Stimulated activated CD4-positive, alpha-beta T cell treated with anti-CD3 and anti-CD28 coated beads, Interleukin-1b, Interleukin-23, amount 100 ng/mL, for 24 hours (primary cell): ENCODE results near the gene HOXB6.

ENCODE experiments used
- DNase-seq, 4 experiments: peaks; one replicate each; pipeline ENCODE4 v3.0.0-alpha.2; 2020; ENCODE audit warnings: low read depth in 4 of 4, low spot score in 1 of 4

The HOXB6 gene

GRCh38 chr17:48610282-48611211 is 5.8 kb upstream of the HOXB6 start, which contains the start of gene HOXB7:
Gene HOXB7 (minus strand): TSS chr17:48611017. CDS start chr17:48610918, 99 bp downstream.
- DNase-seq: peak in 1 of 4 experiments; percentile 54

- DNase-seq: no peak
Measured at GRCh38 chr17:48609759-48610281, 5.0 kb upstream of the HOXB6 start.

DNA sequence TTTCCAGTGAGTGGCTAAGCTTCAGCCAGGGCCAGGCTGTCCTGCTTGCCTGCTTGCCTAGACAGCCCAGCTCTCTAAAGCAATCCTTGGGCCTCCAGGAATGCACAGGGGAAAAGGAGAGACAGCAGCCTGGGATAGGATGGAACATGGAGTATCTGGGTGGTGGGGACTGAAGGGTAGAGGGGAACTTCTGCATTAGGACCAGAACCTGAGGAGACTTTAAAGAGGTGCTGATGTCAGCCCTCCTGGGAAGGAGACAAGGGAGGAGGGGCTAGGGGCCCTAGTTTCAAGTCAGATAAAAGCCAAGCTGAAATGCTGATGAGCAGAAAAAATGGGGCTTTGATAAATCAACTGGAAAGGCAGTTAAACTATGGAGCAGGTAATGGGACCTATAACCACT is 4.2 kb upstream of the HOXB6 start:
- DNase-seq: no peak

DNA sequence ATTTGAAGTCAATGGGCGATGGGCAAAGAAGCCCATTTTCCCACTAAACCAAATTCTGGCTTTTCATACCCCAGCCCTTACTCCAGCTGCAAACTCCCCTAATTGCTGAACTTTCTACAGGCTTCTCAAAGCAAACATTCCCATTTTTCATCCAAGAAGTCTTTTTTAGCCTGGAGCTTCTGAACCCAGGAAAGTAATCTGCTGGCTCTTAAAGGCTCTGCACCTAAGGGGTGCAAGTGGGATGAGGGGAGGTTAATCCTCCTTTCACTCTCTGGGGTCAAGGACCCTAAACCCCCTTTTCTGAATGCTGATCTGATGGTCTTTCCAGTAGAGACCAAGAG is 3.7 kb upstream of the HOXB6 start:
- no peak for DNase-seq

- DNase-seq: no peak
Measured at GRCh38 chr17:48606892-48607614, 2.3 kb upstream of the HOXB6 start.

GRCh38 chr17:48605991-48606891 is 1.5 kb upstream of the HOXB6 start:
- DNase-seq: no peak

DNA sequence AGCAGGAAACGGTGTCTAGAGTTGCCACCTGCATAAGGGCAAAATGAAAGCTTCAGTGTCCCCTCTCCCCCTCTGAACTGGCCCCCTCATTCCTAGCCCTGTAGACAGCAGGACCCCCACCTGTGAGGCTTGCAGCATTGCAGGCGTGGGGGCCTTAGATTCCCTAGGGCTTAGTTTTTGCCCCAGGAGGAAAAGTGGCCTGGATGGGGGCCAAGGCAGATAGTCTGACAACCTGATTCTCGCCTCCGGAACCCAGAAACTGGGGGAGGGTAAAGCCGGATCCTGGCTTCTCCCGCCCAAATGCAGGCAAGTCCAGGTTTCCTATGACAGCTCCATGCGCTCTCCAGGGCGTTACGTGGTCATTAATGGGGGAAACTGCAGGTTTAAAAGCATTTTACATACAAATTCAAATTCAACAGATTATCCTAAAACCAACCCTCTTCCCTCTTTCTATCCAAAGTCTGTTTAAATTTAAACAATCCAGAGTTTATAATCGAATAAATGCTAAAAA is 678 bp upstream of the HOXB6 start:
- DNase-seq: no peak

DNA sequence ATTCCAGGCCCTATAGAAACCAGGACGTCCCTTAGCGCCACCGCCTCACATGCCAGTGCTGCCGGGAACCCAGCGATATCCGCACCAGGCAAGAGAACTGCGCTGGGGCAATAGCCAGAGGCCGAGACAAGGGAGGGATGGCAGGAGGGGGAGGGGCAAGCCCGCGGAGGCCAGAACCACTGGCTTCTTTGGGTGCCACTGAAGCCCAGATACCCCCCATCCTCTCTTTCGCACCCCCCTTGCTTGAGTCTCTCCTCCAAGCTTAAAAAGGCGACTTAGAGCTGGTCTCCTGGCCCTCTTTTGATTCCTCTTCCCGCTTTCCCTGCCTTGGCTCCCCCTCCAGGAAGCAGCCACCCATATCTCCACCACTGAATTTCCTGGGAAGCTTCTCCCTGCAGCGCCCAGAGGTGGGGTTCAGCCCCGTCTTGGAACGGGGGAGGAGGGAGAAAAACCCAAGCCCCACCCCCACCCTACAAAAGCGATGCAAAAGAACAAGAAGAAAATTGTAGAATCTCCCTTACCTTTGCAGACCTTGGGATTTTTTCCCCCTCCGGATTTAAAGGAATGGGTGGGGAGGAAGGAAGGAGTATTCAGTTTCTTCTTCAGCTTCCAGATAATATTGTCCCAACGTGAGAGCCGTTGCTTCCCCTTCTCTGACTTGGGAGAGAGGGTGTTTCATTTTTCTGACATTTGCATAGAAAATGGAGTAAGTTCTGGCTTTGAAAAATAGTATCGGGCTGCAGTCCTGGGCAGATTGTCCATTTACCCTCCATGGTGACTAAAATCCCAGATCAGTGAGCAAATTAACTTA is 622 bp downstream of the HOXB6 start:
- DNase-seq: no peak

GRCh38 chr17:48601539-48602425 is 3.0 kb downstream of the HOXB6 start:
- DNase-seq: no peak

DNA sequence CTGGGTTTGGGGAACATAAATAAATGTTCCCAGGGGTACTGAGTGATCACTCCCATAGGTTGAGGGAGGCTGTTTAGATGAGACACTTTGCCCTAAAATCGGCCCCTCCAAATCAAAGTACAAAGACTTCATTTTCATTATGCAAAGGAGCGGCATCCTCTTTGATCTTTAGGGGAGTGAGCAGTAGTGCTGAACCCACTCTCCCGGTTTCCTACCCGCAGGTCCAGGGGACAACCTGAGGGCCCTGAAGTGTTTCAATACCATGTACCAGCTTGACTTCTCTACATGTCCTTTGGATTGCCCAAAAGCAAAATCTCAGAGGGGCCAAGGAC is 3.6 kb downstream of the HOXB6 start:
- no peak for DNase-seq

DNA sequence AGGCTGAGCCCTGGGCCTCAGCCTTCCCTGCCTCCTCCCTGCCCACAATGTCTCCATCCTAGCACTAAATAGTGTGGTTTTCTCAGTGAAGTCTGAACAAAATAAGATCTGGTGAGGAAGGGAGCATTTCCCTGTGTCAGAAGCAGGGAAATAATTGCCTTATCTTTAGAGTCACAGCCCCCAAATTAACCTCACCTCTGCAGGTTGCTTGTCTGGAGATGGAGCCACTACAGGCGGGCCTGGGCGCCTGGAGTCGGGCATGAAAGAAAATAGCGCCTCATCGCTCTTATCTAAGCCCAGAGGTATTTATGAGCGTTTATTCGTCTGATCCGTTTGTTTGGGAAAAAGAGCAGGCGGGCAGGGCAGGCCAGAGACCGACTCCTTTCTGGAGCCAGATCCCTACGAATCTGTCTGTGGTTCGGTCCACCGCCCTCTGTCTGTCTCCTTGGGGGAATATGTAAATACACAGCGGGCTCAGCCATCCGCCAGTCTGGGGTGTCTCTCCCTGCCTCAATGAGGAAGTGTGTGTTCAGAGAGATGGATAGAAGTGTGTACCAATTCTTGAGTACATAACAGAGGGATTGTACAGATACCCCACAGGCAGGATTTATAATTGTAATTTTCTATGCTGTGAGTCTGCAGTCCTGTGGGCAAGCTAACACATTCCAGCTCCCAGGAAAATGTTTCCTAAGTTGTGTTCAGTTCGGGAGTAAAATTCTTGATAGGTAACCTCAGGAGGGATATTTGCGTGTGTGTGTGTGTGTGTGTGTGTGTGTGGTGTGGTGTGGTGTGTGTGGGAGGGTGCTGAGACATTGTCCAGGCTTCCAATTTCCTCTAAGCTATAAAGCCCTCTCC is 4.3 kb downstream of the HOXB6 start:
- no peak for DNase-seq

DNA sequence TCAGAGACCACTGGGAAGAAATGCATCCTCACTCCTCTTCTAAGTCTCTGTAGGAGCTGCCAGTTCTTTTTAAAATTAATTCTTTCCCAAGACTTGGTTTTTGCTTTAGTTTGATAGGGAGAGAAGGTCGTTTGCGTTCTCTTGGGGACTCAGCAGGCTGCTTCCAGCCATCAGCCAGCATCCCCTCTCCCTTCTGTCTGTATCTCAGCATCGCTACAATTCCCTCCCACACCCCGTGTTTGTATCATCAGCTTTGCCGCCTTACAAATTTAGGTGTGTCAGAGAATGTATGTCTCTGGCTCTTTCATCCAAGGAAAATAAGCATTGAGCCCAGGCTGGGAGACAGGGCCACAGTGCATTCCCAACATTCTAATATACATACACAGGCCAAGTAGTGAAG is 5.4 kb downstream of the HOXB6 start:
- no peak for DNase-seq

- DNase-seq: no peak
Measured at GRCh38 chr17:48598736-48599135, 6.0 kb downstream of the HOXB6 start.

GRCh38 chr17:48597778-48598631 is 6.8 kb downstream of the HOXB6 start:
- no peak for DNase-seq

GRCh38 chr17:48597528-48597777 is 7.3 kb downstream of the HOXB6 start:
- DNase-seq: no peak

- no peak for DNase-seq
Measured at GRCh38 chr17:48596735-48597527, 7.9 kb downstream of the HOXB6 start.
